ENCODE data around the gene ZNF524.

GRCh38 chr19:55578031-55578760 lies 21.9 kb upstream of the ZNF524 start:
- TF ChIP-seq CTCF (IDR thresholded peaks at IDR 0.05) (no peak), POLR2A (IDR thresholded peaks at IDR 0.05) (no peak), POLR2AphosphoS5 (IDR thresholded peaks at IDR 0.05) (no peak)
